Measurements from ENCODE around the gene CNTNAP2.
"Not testable (repeated sequence)": the region's sequence is repeated elsewhere in the genome, so short reads cannot be mapped to it uniquely, and the experiment has no call there.

The CNTNAP2 gene

GRCh38 chr7:148028165-148028564 lies 1911.6 kb downstream of the CNTNAP2 start:
- no peak for DNase-seq (ENCODE audit: low read depth)

GRCh38 chr7:148031019-148031418 lies 1914.4 kb downstream of the CNTNAP2 start:
- DNase-seq (ENCODE audit: low read depth) = no peak

- no peak for DNase-seq (ENCODE audit: low read depth)
These were observed 1915.2 kb downstream of the CNTNAP2 start for GRCh38 chr7:148031811-148032210.

GRCh38 chr7:148035950-148036349 lies 1919.3 kb downstream of the CNTNAP2 start:
- no peak for DNase-seq (ENCODE audit: low read depth)

GRCh38 chr7:148037044-148037443 lies 1920.4 kb downstream of the CNTNAP2 start:
- DNase-seq (ENCODE audit: low read depth) = no peak

GRCh38 chr7:148041156-148041555 lies 1924.6 kb downstream of the CNTNAP2 start:
- no peak for DNase-seq (ENCODE audit: low read depth)

- no peak for DNase-seq (ENCODE audit: low read depth)
These were observed 1926.5 kb downstream of the CNTNAP2 start for GRCh38 chr7:148042935-148043631.

- no peak for DNase-seq (ENCODE audit: low read depth)
These were observed 1927.6 kb downstream of the CNTNAP2 start for GRCh38 chr7:148044173-148044572.

GRCh38 chr7:148045521-148045920 lies 1928.9 kb downstream of the CNTNAP2 start:
- no peak for DNase-seq (ENCODE audit: low read depth)

GRCh38 chr7:148049068-148049467 lies 1932.5 kb downstream of the CNTNAP2 start:
- DNase-seq (ENCODE audit: low read depth) = no peak

- DNase-seq (ENCODE audit: low read depth) = no peak
These were observed 1934.0 kb downstream of the CNTNAP2 start for GRCh38 chr7:148050492-148051158.

- no peak for DNase-seq (ENCODE audit: low read depth)
These were observed 1939.8 kb downstream of the CNTNAP2 start for GRCh38 chr7:148056406-148056805.

GRCh38 chr7:148058092-148058491 lies 1941.5 kb downstream of the CNTNAP2 start:
- no peak for DNase-seq (ENCODE audit: low read depth)

GRCh38 chr7:148058753-148059152 lies 1942.2 kb downstream of the CNTNAP2 start:
- no peak for DNase-seq (ENCODE audit: low read depth)

GRCh38 chr7:148060724-148061123 lies 1944.1 kb downstream of the CNTNAP2 start:
- DNase-seq (ENCODE audit: low read depth) = no peak

GRCh38 chr7:148078111-148078510 lies 1961.5 kb downstream of the CNTNAP2 start:
- not testable (repeated sequence) for DNase-seq (ENCODE audit: low read depth)

GRCh38 chr7:148079206-148080080 lies 1962.8 kb downstream of the CNTNAP2 start:
- no peak for DNase-seq (ENCODE audit: low read depth)

- no peak for DNase-seq (ENCODE audit: low read depth)
These were observed 1966.8 kb downstream of the CNTNAP2 start for GRCh38 chr7:148083448-148083847.

- peak; percentile 23 for DNase-seq (ENCODE audit: low read depth)
These were observed 1967.5 kb downstream of the CNTNAP2 start for GRCh38 chr7:148084138-148084537.

- no peak for DNase-seq (ENCODE audit: low read depth)
These were observed 1975.3 kb downstream of the CNTNAP2 start for GRCh38 chr7:148091882-148092281.

- DNase-seq (ENCODE audit: low read depth) = no peak
These were observed 1977.0 kb downstream of the CNTNAP2 start for GRCh38 chr7:148093375-148094166.

GRCh38 chr7:148095066-148095465 lies 1978.5 kb downstream of the CNTNAP2 start:
- DNase-seq (ENCODE audit: low read depth) = no peak
